GM12873 (cell line): ENCODE data around the gene GIPC3.

Source experiments
- CTCF ChIP-seq: IDR thresholded peaks from 2 replicates; pipeline ENCODE4 v1.5.1; 2012; ENCODE audit warnings: low read depth, mild to moderate bottlenecking, moderate library complexity, low read length, control low read depth; ENCODE audit not compliant: insufficient read depth; ENCODE audit errors: missing control alignments

Gene GIPC3

GRCh38 chr19:3637621-3638020, 52.3 kb downstream of the GIPC3 start:
- TF ChIP-seq CTCF, result no peak

- no peak for TF ChIP-seq CTCF
Measured at GRCh38 chr19:3638208-3639193, 53.2 kb downstream of the GIPC3 start.

GRCh38 chr19:3639479-3639878, 54.2 kb downstream of the GIPC3 start:
- no peak for TF ChIP-seq CTCF

GRCh38 chr19:3641515-3642269, 56.4 kb downstream of the GIPC3 start:
- no peak for TF ChIP-seq CTCF

- TF ChIP-seq CTCF, result no peak
Measured at GRCh38 chr19:3642296-3642695, 57.0 kb downstream of the GIPC3 start.
